Measurements from ENCODE around the gene PLXDC1.

PLXDC1 gene

DNA sequence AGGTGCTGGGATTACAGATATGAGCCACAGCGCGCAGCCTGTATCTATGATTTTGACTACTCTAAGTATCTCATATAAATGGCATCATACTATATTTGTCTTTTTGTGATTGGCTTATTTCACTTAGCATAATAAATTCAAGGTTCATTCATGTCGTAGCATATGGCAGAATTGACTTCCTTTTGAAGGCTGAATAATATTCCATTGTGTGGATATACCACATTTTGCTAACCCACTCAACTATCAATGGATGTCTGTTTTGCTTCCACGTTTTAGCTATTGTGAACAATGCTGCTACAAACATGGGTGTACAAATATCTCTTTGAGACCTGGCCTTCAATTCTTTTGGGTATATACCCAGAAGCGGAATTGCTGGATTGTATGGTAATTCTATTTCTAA, 10.1 kb downstream of the PLXDC1 start:
- ChIA-PET POLR2A (no interaction called here), CTCF (no interaction called here)
- no peak for DNase-seq (ENCODE audit: extremely low spot score)
- TF ChIP-seq, protein P1, sequence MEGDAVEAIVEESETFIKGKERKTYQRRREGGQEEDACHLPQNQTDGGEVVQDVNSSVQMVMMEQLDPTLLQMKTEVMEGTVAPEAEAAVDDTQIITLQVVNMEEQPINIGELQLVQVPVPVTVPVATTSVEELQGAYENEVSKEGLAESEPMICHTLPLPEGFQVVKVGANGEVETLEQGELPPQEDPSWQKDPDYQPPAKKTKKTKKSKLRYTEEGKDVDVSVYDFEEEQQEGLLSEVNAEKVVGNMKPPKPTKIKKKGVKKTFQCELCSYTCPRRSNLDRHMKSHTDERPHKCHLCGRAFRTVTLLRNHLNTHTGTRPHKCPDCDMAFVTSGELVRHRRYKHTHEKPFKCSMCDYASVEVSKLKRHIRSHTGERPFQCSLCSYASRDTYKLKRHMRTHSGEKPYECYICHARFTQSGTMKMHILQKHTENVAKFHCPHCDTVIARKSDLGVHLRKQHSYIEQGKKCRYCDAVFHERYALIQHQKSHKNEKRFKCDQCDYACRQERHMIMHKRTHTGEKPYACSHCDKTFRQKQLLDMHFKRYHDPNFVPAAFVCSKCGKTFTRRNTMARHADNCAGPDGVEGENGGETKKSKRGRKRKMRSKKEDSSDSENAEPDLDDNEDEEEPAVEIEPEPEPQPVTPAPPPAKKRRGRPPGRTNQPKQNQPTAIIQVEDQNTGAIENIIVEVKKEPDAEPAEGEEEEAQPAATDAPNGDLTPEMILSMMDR (IDR thresholded peaks at IDR 0.05; ENCODE audit: control extremely low read depth, extremely low read depth, low read depth, missing control alignments): no peak

DNA sequence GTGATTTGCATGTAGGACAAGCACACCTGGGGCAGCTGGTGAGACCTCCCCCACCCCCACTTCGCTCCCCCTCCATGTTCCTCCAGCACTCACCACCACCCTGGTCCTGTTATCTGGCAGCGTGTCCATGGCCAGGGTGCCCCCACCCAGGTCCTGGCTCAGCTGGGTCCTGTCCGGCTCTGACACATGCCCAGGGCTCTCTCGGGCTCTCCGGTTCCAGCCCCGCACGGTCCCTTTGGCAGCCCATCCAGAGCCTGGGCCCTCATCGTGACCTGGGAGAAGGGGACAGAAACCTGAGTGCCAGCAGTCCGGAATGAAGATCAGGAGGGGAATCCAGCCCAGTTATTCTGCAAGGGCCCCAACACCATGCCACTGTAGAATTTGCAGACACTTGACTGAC, 11.9 kb downstream of the PLXDC1 start:
- TF ChIP-seq, protein P1 (IDR thresholded peaks at IDR 0.05; ENCODE audit: control extremely low read depth, extremely low read depth, low read depth, missing control alignments): no peak
- CTCF ChIA-PET: interaction anchor here (0.8 to 1.3 kb wide), 3 partner anchors 10 to 25 kb away, joined by 3 to 6 read pairs (median 4); no protein-coding TSS in a partner anchor
- no peak for DNase-seq (ENCODE audit: extremely low spot score)
- POLR2A ChIA-PET: no interaction called here

DNA sequence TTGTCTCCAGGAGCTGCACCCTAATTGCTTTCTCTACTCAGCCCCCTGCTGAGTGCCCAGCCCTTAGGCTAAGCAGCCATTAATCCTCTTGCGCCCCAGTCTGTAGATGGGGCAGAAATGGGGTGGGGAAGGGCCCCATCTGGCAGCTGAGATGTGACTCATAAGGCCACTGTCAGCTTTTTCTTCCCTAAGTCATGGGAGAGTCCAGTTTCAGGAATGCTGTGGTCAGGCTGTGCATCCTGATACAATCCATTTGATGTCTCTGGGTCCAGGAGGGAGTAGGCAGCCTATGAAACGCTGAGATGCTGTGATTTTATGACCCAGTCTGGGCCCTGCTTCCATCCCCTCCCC, 12.3 kb downstream of the PLXDC1 start:
- no peak for DNase-seq (ENCODE audit: extremely low spot score)
- POLR2A ChIA-PET: no interaction called here
- CTCF ChIA-PET: interaction anchor here (1.3 kb wide), 1 partner anchor 18 kb away, joined by 3 read pairs; no protein-coding TSS in a partner anchor
- TF ChIP-seq, protein P1 (IDR thresholded peaks at IDR 0.05; ENCODE audit: control extremely low read depth, extremely low read depth, low read depth, missing control alignments): no peak

DNA sequence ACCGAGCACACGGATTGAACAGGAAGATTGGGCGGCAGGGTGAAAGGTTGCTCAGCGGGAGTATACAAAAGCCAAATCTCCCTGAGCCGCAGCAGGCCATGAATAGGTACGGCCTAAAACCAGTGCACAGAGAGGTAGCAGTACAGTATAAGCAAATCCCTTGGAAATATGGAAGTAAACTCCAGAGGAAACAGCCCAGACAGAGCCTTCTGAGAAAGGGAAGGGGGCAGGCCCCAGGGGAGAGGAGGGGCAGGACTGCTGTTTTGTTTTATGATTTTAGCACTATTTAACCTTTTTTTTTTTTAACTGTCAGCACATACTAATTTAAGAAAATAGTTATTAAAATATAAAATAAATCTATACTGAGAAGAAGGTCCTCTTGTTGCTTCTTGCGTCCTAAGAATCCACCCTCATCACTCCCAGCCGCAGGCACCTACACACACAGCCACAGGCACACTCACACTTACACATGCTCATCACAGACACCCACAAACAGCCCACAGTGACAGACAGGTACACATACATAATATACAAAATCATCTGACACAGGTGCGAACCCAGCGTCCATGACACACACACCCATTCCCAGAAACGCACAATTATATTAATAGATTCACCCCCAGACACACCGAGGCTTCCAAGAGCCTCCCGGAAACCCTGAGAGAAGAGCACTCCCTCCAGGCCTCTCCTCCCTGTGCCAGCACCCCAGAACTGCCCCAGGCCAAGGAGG, 12.8 kb downstream of the PLXDC1 start:
- ChIA-PET CTCF (interaction anchor here (1.2 kb wide), 1 partner anchor 155 kb away, joined by 5 read pairs; no protein-coding TSS in a partner anchor), POLR2A (no interaction called here)
- no peak for DNase-seq (ENCODE audit: extremely low spot score)
- TF ChIP-seq, protein P1 (IDR thresholded peaks at IDR 0.05; ENCODE audit: control extremely low read depth, extremely low read depth, low read depth, missing control alignments): no peak

DNA sequence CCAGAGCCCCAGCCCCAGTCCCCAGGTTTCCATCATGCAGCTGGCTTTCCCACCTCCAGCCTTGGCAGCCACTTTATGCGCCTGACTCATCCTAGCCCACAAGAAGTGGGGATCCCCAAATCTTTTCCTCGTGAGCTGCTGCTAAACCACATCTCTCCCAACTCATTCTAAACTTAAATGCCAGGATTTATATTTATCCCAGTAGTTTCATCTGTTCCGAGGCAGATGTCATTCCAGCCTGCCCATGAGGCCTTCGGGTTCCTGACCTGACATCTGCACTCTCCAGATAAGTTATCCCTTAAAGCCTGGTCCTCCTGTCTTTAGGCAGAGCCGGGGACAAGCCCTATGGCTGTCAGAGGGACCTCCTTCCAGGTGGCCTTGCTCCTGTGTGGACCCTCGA, 16.6 kb downstream of the PLXDC1 start:
- TF ChIP-seq, protein P1 (IDR thresholded peaks at IDR 0.05; ENCODE audit: control extremely low read depth, extremely low read depth, low read depth, missing control alignments): no peak
- DNase-seq (ENCODE audit: extremely low spot score): no peak
- ChIA-PET POLR2A (no interaction called here), CTCF (interaction anchor here (1.5 to 2.2 kb wide), 2 partner anchors 18 to 29 kb away, joined by 3 to 5 read pairs; no protein-coding TSS in a partner anchor)

DNA sequence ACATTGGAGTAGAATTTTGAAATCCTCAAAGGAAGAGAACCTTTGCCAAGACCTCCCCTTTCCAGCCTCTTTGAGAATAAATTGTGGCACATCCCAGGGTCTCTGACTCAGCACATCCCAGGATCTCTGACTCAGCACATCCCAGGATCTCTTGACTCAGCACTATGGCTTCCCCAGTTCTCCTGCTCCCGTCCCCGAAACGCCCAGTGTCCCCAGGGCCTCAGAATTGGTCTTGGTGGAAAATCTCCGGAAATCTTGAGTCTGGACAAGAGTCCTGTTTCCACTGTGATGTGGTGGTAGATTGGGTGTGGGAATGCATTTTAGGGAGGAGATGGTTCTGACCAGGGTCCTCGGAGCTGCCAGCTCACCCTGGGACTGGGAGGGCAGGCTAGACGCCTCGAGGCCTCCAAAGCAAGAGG, 19.2 kb downstream of the PLXDC1 start:
- TF ChIP-seq, protein P1 (IDR thresholded peaks at IDR 0.05; ENCODE audit: control extremely low read depth, extremely low read depth, low read depth, missing control alignments): no peak
- ChIA-PET POLR2A (no interaction called here), CTCF (interaction anchor here (1.1 kb wide), 1 partner anchor 9 kb away, joined by 3 read pairs; no protein-coding TSS in a partner anchor)
- DNase-seq (ENCODE audit: extremely low spot score): no peak

Data from GM10248 (cell line).